HG02884 (cell line): ENCODE data around the gene MYL3.

ENCODE experiments used
- ATAC-seq: cut with Tn5 transposase; IDR thresholded peaks from one replicate; pipeline ENCODE4 v1.9.1; 2021; ENCODE audit warnings: mild to moderate bottlenecking, moderate library complexity; ENCODE audit not compliant: unreplicated experiment

The MYL3 gene

GRCh38 chr3:46851364-46852333 is 11.6 kb downstream of the MYL3 start:
- no peak for ATAC-seq

DNA sequence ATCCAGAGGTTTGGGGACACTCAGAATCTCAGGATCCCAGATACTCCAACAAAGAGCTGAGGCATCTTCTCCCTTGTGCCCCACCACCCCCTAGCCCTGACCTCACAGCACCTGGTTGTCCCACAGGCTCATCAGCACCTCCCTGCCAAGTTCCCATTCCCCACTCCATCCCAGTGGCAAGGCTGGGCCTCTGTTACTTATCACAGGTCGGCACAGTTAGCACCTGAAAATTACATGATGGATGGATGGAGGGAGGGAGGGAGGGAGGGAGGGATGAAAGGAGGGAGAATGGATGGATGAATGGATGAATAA is 12.8 kb downstream of the MYL3 start:
- ATAC-seq = no peak

DNA sequence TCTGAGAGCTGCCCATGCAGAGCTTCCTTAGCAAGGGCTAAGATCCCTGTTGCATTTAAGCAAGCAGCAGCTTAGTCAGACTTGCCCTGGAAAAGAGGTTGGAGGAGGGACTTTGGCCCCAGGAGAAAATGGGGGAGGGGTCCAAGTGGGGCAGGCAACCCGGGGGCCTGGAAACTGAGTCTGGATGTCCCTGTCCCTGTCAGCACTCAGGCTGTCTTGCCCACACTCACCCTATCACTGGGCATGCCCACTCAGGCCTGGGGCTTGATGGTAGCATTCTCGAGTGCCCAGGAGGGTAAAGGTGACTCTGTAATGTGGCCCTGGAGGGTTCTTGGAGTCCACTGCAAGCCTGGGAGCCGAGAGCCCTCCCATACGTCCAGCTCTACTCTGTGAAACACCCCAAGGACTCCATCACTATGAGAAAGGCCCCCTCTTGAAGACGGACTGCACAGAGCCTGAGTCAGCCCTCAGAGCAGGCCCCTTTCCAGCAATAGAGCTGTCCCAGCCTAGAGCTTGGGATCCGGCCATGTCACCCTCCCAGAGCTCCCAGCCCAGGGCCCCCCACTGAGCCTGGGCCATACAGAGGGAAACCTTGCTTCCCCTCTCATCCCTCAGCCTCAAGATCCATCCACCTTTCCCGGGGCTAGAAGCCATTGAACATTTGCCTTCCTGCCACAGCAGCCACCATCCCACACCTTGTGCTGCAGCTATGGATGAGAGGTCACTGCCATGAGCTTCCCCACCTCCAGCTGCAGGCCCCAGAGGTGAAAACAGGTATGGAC is 13.4 kb downstream of the MYL3 start:
- no peak for ATAC-seq

GRCh38 chr3:46849045-46849631 is 14.1 kb downstream of the MYL3 start:
- ATAC-seq = no peak

- ATAC-seq = no peak
Observed at GRCh38 chr3:46848271-46849044, 14.8 kb downstream of the MYL3 start.

DNA sequence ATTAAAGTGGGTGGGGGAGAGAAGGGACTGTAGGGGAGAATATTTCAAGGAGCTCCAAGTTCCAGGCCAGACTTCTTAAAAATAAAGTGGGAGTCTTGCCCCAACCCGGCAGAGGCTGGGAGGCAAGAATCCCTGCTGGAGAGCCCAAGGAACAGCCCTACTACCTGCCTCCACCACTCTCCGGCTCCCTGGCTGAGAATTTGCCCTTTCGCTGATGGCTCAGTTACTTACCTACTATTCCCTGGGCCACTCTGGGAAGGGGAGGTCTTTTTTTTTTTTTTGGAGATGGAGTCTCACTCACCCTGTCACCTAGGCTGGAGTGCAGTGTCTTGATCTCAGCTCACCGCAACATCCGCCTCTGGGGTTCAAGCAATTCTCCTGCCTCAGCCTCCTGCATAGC is 15.5 kb downstream of the MYL3 start:
- ATAC-seq = no peak

- ATAC-seq = no peak
Observed at GRCh38 chr3:46846624-46847542, 16.4 kb downstream of the MYL3 start.

- ATAC-seq = peak; percentile 56
Observed at GRCh38 chr3:46845860-46846623, 17.2 kb downstream of the MYL3 start.

DNA sequence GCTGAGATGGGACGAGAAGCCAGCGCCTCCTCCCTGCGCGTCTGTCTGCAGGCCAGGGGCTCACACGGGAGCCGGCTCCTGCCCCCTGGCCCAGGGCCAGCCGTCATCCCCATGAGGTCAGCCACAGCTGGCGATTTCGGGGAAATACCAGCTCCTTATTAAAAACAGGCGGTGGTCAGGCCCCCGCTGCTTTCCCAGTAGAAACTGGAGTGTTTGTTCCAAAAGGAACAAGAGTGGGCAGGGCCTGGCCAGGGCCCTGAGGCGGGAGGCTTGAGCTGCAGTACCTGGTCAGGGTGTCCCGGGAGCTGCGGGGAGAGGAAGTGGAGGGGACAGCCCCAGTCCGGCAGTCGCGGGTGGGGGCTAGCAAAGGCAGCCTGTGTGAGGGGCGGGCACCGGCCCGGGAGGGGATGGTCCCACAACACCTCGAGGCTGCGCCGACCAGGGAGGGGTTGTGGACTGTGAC is 17.8 kb downstream of the MYL3 start:
- ATAC-seq = peak; percentile 33

- ATAC-seq = no peak
Observed at GRCh38 chr3:46844881-46845312, 18.3 kb downstream of the MYL3 start.

GRCh38 chr3:46844397-46844796 is 18.8 kb downstream of the MYL3 start:
- no peak for ATAC-seq

- no peak for ATAC-seq
Observed at GRCh38 chr3:46843508-46843907, 19.7 kb downstream of the MYL3 start.

- ATAC-seq = no peak
Observed at GRCh38 chr3:46840491-46840890, 22.8 kb downstream of the MYL3 start.

GRCh38 chr3:46838301-46838700 is 24.9 kb downstream of the MYL3 start:
- ATAC-seq = no peak

DNA sequence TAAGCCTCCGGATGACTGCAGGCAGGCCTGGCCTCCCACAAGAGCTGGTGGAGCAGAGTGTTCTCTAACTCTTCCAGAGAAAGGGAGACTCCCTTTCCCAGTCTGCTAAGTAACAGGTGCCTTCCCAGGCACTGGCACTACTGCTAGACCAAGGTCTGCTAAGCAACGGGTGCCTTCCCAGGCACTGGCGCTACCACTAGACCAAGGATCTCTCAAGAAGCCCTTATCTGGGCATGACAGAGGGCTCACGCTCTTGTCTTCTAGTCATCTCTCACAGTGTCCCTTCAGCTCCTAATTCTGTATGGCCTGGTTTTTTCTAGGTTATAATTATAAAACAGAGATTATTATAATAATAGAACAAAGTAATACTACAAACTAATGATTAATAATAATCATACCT is 27.8 kb downstream of the MYL3 start:
- ATAC-seq = no peak

DNA sequence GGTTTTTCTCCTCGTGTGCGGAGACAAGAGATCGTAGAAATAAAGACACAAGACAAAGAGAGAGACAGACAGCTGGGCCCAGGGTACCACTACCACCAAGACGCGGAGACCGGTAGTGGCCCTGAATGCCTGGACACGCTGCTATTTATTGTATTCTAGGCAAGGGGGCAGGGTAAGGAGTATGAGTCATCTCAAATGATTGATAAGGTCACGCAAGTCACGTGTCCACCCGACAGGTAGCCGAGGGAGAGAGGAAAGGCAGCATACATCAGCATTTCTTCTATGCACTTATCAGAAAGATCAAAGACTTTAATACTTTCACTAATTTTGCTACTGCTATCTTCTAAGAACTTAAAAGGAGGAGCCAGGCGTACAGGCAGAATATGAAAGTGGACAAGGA is 28.2 kb downstream of the MYL3 start:
- ATAC-seq = no peak

DNA sequence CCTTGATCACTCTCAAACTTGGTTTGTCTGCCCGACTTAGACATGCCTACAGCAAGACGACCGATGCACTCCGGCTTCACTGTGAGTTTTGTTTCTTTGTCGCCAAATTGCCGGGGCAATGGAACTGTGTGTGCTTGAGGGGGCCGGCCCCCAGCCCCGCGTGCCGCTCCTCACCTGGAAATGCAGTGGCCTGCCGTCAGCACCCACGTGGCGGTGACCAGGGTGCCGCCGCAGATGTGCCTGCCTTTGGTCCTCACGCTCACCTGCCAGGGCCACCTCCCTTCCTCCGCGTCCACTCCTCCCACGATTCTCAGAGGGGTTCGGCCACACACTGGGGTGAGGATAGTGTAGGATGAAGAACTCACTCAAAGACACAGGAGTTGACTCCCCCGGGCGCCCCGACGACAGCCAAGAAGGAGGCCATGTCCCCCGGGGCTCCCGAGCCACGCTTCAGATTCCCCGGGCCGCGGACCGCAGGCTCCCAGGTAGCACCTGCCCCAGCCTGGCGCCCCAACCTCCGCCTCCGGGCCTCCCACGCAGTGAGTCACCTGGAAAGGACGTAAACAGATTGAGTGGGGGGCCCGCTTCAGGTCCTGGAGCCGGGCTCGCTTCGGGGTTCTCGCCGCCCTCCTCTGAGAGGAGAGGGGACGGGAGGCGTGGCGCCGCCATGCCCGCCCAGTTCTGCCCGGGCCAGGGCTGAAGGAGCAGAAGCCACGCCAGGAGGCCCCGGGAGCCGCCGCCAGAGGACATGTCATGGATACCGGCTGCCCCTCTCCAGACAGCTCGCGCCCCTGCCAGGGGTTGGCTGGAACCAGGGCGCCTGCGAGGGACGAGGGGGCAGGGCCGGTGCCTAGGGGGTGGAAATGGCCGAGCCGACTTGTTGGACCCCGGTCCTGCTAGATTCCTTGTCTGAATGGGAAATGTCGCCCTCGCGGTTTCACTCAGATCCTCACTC is 29.6 kb downstream of the MYL3 start:
- no peak for ATAC-seq

DNA sequence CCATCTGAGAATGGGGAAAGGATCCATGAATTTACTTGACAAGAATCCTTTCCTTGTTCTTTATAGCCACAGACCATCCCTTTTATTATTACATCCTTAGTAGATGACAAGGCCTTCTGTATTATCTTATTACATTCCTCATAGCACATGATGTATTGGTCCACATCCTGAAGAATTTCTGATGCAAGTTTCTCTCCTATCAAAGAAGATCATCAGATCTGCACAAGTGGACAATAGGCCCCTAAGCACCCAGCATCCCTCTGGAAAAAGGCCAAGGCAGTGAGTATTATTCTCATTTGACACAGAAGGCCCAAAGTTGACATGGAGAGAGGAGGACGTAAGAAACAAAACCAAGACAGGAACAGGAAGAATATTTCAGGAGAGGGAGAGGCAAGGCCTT is 31.4 kb downstream of the MYL3 start:
- no peak for ATAC-seq
